Esophagus muscularis mucosa (tissue), 4 donors: Measurements from ENCODE around the gene C1orf105. TPM values are rescaled to one million over a fixed set of nuclear protein-coding genes. Genes with fewer than 3 reads are reported as not detected.
A peak's percentile ranks its signal among the peaks of the same experiment; 100 is the strongest.

Experiments
- DNase-seq: peaks from one replicate; pipeline ENCODE4 v3.0.0-alpha.2; 2017; ENCODE audit errors: extremely low spot score
- H3K27ac ChIP-seq, 4 donors: fragments of 200-600 bp; sonication (generic); replicated peaks in 1 of 4; 1 replicate in 3 of 4; 2 replicates in 1 of 4; pipeline ENCODE4 v1.5.1; 2016 to 2019; ENCODE audit warnings: mild to moderate bottlenecking in 1 of 4
- H3K27me3 ChIP-seq, 4 donors: fragments of 200-600 bp; sonication (generic); one replicate each; pipeline versions ENCODE4 v1.5.1 to v1.6.0; 2016 to 2019
- H3K36me3 ChIP-seq, 4 donors: fragments of 200-600 bp; sonication (generic); one replicate each; pipeline ENCODE4 v1.5.1; 2016 to 2019
- H3K4me1 ChIP-seq, 4 donors: fragments of 200-600 bp; sonication (generic); one replicate each; pipeline ENCODE4 v1.5.1; 2016 to 2019
- H3K4me3 ChIP-seq, 4 donors: fragments of 200-600 bp; sonication (generic); 1 replicate in 2 of 4; 2 replicates in 2 of 4; pipeline ENCODE4 v1.5.1; 2016 to 2019; ENCODE audit warnings: mild to moderate bottlenecking in 4 of 4, moderate library complexity in 1 of 4
- H3K9me3 ChIP-seq, 4 donors: fragments of 200-600 bp; sonication (generic); 1 replicate in 3 of 4; 2 replicates in 1 of 4; pipeline ENCODE4 v1.5.1; 2016 to 2019
- CTCF ChIP-seq, 3 experiments: fragments of 200-600 bp in 2 of 3; fragments of 450-650 bp in 1 of 3; sonication (generic) in 2 of 3; IDR thresholded peaks; one replicate each; pipeline ENCODE4 v1.5.1; 2017 to 2019; ENCODE audit warnings: antibody characterized with exemption in 3 of 3, mild to moderate bottlenecking in 2 of 3, moderate library complexity in 1 of 3
- EP300 ChIP-seq: sonication (generic); formaldehyde crosslinking; IDR thresholded peaks from one replicate; pipeline ENCODE4 v1.6.1; 2017; ENCODE audit warnings: antibody characterized with exemption
- POLR2A ChIP-seq: fragments of 450-650 bp; IDR thresholded peaks from one replicate; pipeline ENCODE4 v1.6.1; 2017; ENCODE audit warnings: antibody characterized with exemption, moderate library complexity, mild to moderate bottlenecking, low read depth
- POLR2AphosphoS5 ChIP-seq, 2 donors: sonication (generic); formaldehyde crosslinking; IDR thresholded peaks; one replicate each; pipeline ENCODE4 v1.6.1; 2017; ENCODE audit warnings: antibody characterized with exemption in 2 of 2
- WGBS: methylation state at CpG from one replicate; pipeline ENCODE4 v1.1.5; 2018; 5-methylcytosine and 5-hydroxymethylcytosine counted together
- intact Hi-C: fragments of 100-400 bp; cut with DNase I; formaldehyde crosslinking; loops from one replicate; pipeline ENCODE4 v1.15.1; 2023
- total RNA-seq, 4 donors: library from RNA; depleted of rRNA; stranded (reverse); fragments of >200 nt; gene quantifications; one replicate each; pipeline versions ENCODE4 v1.1.0 to v1.2.1, GENCODE V29; 2016

The C1orf105 gene
- total RNA-seq, 4 donors from 2014 or later = not detected

- intact Hi-C loops = loop anchor here (2.0 to 10.0 kb wide), 3 partner anchors 35 to 253 kb away; no protein-coding TSS in a partner anchor
- Histone ChIP-seq H3K9me3 (no peaks in the 10 kb centered on the region), H3K27me3 (no peaks in the 10 kb centered on the region), H3K27ac (peak overlapping the region; percentile 75 to 82 (median 82)), H3K36me3 (no peaks in the 10 kb centered on the region), H3K4me3 (no peak overlapping the region), H3K4me1 (peaks cover 29 to 82% (median 70%) of the 10 kb centered on the region in 4 donors)
- 59% methylated on average over 2 of the region's 2 CpGs for WGBS
- DNase-seq = no peak
- TF ChIP-seq CTCF (IDR thresholded peaks at IDR 0.05) (no peak), POLR2A (no peak), EP300 (no peak), POLR2AphosphoS5 (IDR thresholded peaks at IDR 0.05) (no peak)
Observed at GRCh38 chr1:172397633-172398032, 22.9 kb upstream of the C1orf105 start.

DNA sequence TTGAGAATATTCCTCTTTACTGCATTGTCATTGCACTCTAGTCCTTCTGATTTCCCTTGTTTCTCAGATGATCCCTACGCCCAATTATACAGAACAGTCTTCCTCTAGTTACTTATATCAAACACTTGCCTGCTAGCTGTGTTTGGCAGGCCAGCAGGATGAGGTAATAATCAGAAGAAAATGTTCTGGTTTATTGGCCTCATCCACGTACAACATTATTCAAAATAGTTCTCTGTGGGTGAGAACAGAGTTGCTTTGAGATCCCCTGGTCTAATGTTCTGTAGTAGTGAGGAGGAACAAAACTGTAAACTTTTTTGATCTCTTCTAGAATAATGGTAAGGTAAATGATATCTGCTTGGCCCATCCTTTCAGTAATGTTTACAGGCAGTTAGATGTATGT, 22.3 kb upstream of the C1orf105 start:
- intact Hi-C loops = loop anchor here (2.0 to 10.0 kb wide), 3 partner anchors 36 to 253 kb away; no protein-coding TSS in a partner anchor
- WGBS = 53% methylated on average over 2 of the region's 2 CpGs
- no peaks in the 10 kb centered on the region for H3K27me3 ChIP-seq
- peaks cover 29 to 77% (median 67%) of the 10 kb centered on the region in 4 donors for H3K4me1 ChIP-seq
- H3K9me3 ChIP-seq = no peaks in the 10 kb centered on the region
- H3K27ac ChIP-seq = peak overlapping the region; percentile 75 to 82 (median 82)
- TF ChIP-seq EP300 = no peak
- TF ChIP-seq POLR2AphosphoS5 (IDR thresholded peaks at IDR 0.05) = peak in 1 of 2 donors; percentile 42
- DNase-seq = no peak
- H3K4me3 ChIP-seq = peak overlapping the region in 1 of 4 donors; percentile 14
- H3K36me3 ChIP-seq = no peaks in the 10 kb centered on the region

DNA sequence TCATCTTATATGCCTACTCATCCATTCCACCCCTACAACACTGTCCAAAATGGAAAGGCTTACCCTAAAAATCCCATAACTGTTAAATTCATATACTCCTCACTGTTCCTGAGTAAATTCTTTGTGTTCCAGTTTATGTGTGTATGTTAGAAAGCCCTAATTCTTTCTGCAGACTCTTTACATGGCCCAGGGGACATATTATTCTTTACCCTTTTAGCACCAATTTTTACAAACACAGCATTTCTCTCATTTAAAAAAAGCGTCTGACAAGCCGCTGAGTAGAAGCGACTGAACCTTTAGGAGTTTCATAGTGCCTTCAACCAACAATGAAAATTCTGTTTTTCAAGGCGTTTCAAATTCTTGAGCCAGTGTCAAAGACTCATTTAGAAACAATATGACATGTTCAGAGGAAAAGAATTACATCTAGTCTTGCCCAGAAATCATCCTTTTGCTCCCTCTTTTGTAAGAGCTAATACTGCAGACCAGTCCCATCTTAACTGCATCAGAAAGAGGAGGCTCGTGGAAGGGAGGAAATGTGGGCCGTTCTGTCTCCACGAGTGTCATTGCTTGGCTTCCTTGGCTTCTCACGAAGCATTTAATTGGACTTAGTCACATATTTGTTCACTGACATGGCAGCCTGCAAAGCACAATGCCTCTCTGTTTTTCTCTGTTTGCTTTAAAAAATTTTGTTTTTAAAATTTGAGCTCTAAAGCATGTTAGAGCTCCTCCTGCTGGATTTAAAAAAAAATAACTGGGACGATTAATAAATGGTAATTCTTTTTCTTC, 21.3 kb upstream of the C1orf105 start:
- Histone ChIP-seq H3K27me3 (no peaks in the 10 kb centered on the region), H3K27ac (peak overlapping the region; percentile 75 to 82 (median 82)), H3K4me3 (peak overlapping the region; percentile 13 to 37 (median 15)), H3K4me1 (peaks cover 29 to 67% (median 57%) of the 10 kb centered on the region in 4 donors), H3K9me3 (no peaks in the 10 kb centered on the region), H3K36me3 (no peaks in the 10 kb centered on the region)
- WGBS = 20% methylated on average over 9 of the region's 9 CpGs
- intact Hi-C loops = loop anchor here (2.0 to 10.0 kb wide), 3 partner anchors 37 to 254 kb away; no protein-coding TSS in a partner anchor
- TF ChIP-seq POLR2AphosphoS5 (IDR thresholded peaks at IDR 0.05) = peak; percentile 70 to 80
- TF ChIP-seq CTCF (IDR thresholded peaks at IDR 0.05) = peak; percentile 64 to 82 (median 77)
- no peak for TF ChIP-seq POLR2A
- TF ChIP-seq EP300 = no peak
- no peak for DNase-seq

GRCh38 chr1:172399756-172400721, 20.4 kb upstream of the C1orf105 start:
- intact Hi-C loops = loop anchor here (1.0 to 10.0 kb wide), 6 partner anchors 38 to 398 kb away; no protein-coding TSS in a partner anchor
- H3K4me1 ChIP-seq = peaks cover 29 to 58% (median 48%) of the 10 kb centered on the region in 4 donors
- H3K36me3 ChIP-seq = no peaks in the 10 kb centered on the region
- no peaks in the 10 kb centered on the region for H3K27me3 ChIP-seq
- peak overlapping the region; percentile 75 to 82 (median 82) for H3K27ac ChIP-seq
- TF ChIP-seq POLR2AphosphoS5 (IDR thresholded peaks at IDR 0.05) = no peak
- no peak for TF ChIP-seq CTCF (IDR thresholded peaks at IDR 0.05)
- TF ChIP-seq POLR2A = no peak
- no peak for TF ChIP-seq EP300
- 64% methylated on average over 6 of the region's 6 CpGs for WGBS
- no peaks in the 10 kb centered on the region for H3K9me3 ChIP-seq
- no peak overlapping the region for H3K4me3 ChIP-seq
- DNase-seq = no peak
